GM18909 (cell line): ENCODE data around the gene C1R.
A peak's percentile ranks its signal among the peaks of the same experiment; 100 is the strongest.

Source experiments
- ATAC-seq: cut with Tn5 transposase; IDR thresholded peaks from one replicate; pipeline ENCODE4 v1.9.1; 2021; ENCODE audit warnings: mild to moderate bottlenecking; ENCODE audit not compliant: unreplicated experiment, poor library complexity

The C1R gene

DNA sequence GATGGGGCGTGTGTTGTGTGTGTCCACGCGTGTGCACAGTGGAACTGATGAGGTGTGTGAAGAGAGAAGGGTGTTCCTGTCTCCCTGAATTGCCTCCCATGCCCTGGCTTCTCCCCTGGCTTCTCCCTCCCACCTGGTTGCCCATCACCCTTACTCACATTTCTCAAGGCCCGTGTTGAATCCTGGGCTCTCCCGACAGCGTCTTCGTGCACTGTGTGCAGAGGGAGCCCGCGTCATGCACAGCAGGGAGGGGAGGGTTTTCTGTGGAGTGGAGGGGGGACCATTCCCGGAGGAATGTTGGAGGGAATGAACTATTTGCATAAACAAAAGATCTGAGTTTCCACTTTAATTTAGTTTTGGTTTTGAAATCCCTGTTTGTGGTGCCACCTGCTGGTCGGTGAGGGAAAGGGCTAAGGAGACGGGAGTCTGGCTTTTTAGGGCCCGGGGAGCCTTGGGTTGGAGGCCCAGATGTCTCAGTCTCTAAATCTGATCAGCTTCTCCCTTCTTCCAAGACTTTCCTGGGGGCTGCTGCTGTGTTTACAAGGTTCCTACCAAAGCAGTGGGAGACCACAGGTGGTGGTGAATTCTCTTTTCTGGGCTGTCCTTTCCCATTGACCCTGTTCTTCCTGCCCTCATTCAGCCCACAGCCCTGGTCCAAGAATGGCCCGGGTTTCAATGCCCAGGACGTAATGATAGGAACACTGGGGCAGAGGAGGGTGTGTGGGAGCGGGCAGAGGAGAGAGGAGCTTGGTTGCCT is at the start of gene C1R:
Gene C1R (minus strand): TSS at position 217 of the 757 bp plus-strand sequence. CDS start 57 bp downstream, at position 160.
- ATAC-seq = no peak

GRCh38 chr12:7141351-7142005 is 49.2 kb upstream of the C1R start:
- no peak for ATAC-seq

- ATAC-seq = no peak
Observed at GRCh38 chr12:7139200-7139599, 47.0 kb upstream of the C1R start.

- no peak for ATAC-seq
Observed at GRCh38 chr12:7137908-7138307, 45.7 kb upstream of the C1R start.

DNA sequence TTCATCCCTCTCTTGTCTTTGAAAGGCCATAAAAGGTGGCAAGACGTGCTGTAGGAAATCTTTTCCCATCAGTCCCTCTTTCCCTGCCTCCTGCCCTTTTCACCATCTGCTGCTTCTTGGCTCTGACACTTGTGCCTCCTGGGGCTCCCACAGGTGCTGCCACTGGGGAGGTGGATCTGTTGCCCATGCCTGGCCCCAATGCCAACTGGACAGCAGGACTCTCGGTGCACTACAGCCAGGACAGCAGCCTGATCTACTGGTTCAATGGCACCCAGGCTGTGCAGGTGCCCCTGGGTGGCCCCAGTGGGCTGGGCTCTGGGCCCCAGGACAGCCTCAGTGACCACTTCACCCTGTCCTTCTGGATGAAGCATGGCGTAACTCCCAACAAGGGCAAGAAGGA is 44.4 kb upstream of the C1R start:
- ATAC-seq = no peak

- ATAC-seq = no peak
Observed at GRCh38 chr12:7136071-7136470, 43.8 kb upstream of the C1R start.

GRCh38 chr12:7134396-7135166 is 42.3 kb upstream of the C1R start:
- no peak for ATAC-seq

DNA sequence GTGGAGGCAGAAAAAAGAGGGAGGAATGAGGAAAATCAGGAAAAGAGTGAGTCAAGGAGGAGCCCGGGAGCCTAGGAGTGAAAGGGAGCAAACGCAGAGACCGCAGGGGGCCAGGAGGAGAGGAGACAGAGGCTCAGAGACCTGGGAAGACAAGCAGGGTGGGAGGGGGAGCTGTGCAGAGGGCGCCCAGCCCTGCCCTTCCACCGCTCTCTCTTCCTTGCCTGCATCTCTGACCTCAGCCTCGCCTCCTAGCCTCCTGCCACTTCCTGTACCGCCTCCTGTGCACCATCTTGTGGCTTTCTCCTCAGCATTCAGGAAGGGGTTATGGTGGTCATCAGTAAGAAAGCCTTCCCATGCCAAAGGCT is 39.2 kb upstream of the C1R start:
- ATAC-seq = no peak

GRCh38 chr12:7130701-7131501 is 38.7 kb upstream of the C1R start:
- ATAC-seq = peak; percentile 47

GRCh38 chr12:7129872-7130691 is 37.8 kb upstream of the C1R start, which contains the start of gene CLSTN3:
Gene CLSTN3, plus strand, starts transcription at chr12:7130371. Its CDS starts 278 bp downstream, at chr12:7130649.
- ATAC-seq = peak; percentile 68

- peak; percentile 21 for ATAC-seq
Observed at GRCh38 chr12:7129287-7129871, 37.1 kb upstream of the C1R start.

- no peak for ATAC-seq
Observed at GRCh38 chr12:7128681-7129286, 36.5 kb upstream of the C1R start, which contains the start of gene RBP5. Gene RBP5, minus strand, starts transcription at chr12:7128889. Its CDS starts 114 bp downstream, at chr12:7128775.

DNA sequence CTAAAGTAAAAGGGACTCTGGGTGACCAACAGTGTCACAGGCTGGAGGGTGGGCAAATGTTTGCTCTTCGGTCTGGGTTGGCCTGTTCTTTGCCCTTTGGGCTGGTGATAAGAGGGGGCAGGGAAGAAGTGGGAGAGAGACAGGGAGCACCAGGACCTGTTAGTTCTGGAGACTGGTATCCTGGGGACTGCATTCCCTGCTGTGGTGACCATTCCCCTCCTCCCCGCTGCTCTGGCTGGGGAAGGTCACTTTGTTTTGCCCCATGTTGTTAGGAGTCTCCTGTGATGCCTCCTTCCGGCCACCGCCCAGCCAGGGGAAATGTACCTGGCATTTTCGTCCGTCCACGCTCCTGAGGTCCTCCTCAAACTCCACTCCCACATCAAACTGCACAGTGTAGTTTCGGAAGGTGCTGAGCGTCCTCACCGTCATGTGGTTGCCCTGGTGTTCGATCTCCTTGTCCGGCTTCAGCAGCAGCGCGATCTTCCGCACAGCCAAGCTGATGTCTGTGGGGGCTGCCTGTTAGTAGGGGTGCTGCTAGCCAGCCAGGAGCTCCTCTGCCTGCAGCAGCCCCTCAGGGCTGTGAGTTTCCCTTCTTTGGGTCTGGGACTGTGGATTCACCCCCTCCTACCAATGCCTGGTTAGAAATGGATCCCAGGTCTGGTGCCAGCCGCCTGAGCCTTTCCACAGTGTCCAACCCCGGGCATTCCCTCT is 35.8 kb upstream of the C1R start:
- ATAC-seq = no peak

DNA sequence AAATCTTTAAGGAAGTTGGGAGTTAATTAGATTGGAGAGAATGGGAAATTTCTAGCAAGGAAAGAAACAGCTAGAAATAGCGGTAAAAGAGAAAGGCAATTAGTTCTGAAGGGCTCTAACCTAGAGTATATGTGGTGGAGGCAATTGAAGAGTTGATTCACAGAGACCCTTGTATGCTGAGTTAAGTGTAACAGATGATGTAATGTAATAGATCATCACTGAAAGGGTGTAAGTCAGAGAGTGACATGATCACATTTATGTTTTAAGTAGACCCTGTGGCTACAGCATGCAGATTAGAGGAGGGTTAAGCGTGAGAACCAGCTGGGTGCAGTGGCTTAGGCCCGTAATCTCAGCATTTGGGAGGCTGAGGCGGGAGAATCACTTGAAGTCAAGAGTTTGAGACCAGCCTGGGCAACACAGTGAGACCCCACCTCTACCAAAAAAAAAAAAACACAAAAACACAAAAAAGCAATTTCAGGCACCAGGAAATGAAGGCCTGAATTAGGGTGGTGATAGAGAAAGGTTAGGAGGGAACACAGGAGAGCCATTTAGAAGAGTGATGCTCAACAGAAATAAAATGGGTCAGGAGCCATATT is 33.5 kb upstream of the C1R start:
- no peak for ATAC-seq

DNA sequence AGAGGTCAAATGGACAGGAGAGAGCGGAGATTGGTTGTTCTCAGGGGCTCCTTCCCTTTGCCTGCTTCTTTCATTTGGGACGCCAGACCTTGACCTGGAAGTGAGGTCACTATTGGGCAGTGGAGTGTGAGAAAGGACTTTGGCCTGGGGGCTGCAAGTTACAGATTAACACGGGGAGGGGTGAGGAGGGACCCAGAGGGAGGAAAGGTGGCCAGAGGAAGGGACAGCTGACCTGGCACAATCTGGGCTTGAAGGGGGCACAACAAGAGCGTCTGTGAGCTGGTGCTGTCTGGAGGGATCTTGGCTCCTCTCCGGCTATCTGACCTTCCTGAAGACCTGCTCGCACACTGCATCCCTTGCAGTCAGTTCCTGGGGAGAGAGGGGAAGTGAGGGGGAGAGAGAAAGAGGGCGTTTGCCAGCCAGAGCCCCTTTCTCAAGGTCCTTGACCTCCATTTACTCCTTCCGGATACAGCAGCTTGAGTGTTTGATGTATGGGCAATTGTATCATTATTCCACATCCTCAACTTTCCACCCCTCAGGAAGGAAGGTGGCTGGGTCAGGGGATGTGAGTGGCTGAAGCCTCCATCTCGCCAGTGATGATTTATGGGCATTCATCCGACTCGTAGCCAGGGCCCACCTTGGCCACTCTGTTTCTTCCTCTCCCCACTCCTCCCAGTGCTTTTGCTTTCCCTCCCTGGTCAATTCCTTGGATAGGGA is 31.7 kb upstream of the C1R start:
- no peak for ATAC-seq

- no peak for ATAC-seq
Observed at GRCh38 chr12:7122811-7123769, 30.8 kb upstream of the C1R start.
